ENCODE measurements around the gene MOSPD3.

Gene MOSPD3

GRCh38 chr7:100570954-100571828, 41.1 kb upstream of the MOSPD3 start:
- no peak; the same call in 1 of the 3 replicates for ATAC-seq
- TF ChIP-seq TCF4 (CRISPR knock-in tag; IDR thresholded peaks at IDR 0.05; ENCODE audit: borderline replicate concordance) (no peak), GLIS3 (CRISPR knock-in tag; IDR thresholded peaks at IDR 0.05) (no peak), ZNF8 (CRISPR knock-in tag; IDR thresholded peaks at IDR 0.05) (no peak), TSHZ2 (CRISPR knock-in tag; IDR thresholded peaks at IDR 0.05) (no peak), PPARA (CRISPR knock-in tag; IDR thresholded peaks at IDR 0.05; ENCODE audit: borderline replicate concordance) (no peak), ZC3H10 (CRISPR knock-in tag; IDR thresholded peaks at IDR 0.05) (no peak), CSRNP3 (CRISPR knock-in tag; IDR thresholded peaks at IDR 0.05) (no peak), OSR1 (CRISPR knock-in tag; IDR thresholded peaks at IDR 0.05) (no peak), ZFP30 (CRISPR knock-in tag; IDR thresholded peaks at IDR 0.05) (no peak)

- no peak for ATAC-seq
- TF ChIP-seq TCF4 (CRISPR knock-in tag; IDR thresholded peaks at IDR 0.05; ENCODE audit: borderline replicate concordance) (no peak), PPARA (CRISPR knock-in tag; IDR thresholded peaks at IDR 0.05; ENCODE audit: borderline replicate concordance) (no peak), BACH2 (CRISPR knock-in tag; IDR thresholded peaks at IDR 0.05; ENCODE audit: borderline replicate concordance) (no peak), POU6F1 (CRISPR knock-in tag; IDR thresholded peaks at IDR 0.05; ENCODE audit: borderline replicate concordance, low read depth) (no peak), ISL1 (CRISPR knock-in tag; IDR thresholded peaks at IDR 0.05) (no peak), CSRNP3 (CRISPR knock-in tag; IDR thresholded peaks at IDR 0.05) (no peak), TSHZ2 (CRISPR knock-in tag; IDR thresholded peaks at IDR 0.05) (no peak), OSR1 (CRISPR knock-in tag; IDR thresholded peaks at IDR 0.05) (no peak), RARB (CRISPR knock-in tag; IDR thresholded peaks at IDR 0.05) (no peak), ZNF70 (CRISPR knock-in tag; IDR thresholded peaks at IDR 0.05) (no peak), CREB5 (CRISPR knock-in tag; IDR thresholded peaks at IDR 0.05; ENCODE audit: low read depth) (no peak), ZFP3 (CRISPR knock-in tag; IDR thresholded peaks at IDR 0.05) (no peak), SNAI2 (CRISPR knock-in tag; IDR thresholded peaks at IDR 0.05) (no peak), PATZ1 (CRISPR knock-in tag; IDR thresholded peaks at IDR 0.05; ENCODE audit: borderline replicate concordance) (no peak), ZFP30 (CRISPR knock-in tag; IDR thresholded peaks at IDR 0.05) (no peak), ZNF565 (CRISPR knock-in tag; conservative IDR thresholded peaks at IDR 0.05; ENCODE audit: low read depth) (no peak), ZC3H10 (CRISPR knock-in tag; IDR thresholded peaks at IDR 0.05) (no peak), CSDC2 (CRISPR knock-in tag; IDR thresholded peaks at IDR 0.05) (no peak)
These were observed 40.6 kb upstream of the MOSPD3 start for GRCh38 chr7:100571829-100572116.

Measured in SK-N-SH treated with all-trans-retinoic acid at 6 μM for 48 hours (cell line).